Esophagus muscularis mucosa (tissue), 3 donors: ENCODE data around the gene STAC.

Source experiments
- EP300 ChIP-seq: sonication (generic); formaldehyde crosslinking; IDR thresholded peaks from one replicate; pipeline ENCODE4 v1.6.1; 2017; ENCODE audit warnings: antibody characterized with exemption
- TF ChIP-seq, protein P1 (sequence below), 3 experiments: fragments of 200-600 bp in 2 of 3; fragments of 450-650 bp in 1 of 3; sonication (generic) in 2 of 3; IDR thresholded peaks; one replicate each; pipeline ENCODE4 v1.5.1; 2017 to 2019; ENCODE audit warnings: antibody characterized with exemption in 3 of 3, mild to moderate bottlenecking in 2 of 3, moderate library complexity in 1 of 3

DNA sequence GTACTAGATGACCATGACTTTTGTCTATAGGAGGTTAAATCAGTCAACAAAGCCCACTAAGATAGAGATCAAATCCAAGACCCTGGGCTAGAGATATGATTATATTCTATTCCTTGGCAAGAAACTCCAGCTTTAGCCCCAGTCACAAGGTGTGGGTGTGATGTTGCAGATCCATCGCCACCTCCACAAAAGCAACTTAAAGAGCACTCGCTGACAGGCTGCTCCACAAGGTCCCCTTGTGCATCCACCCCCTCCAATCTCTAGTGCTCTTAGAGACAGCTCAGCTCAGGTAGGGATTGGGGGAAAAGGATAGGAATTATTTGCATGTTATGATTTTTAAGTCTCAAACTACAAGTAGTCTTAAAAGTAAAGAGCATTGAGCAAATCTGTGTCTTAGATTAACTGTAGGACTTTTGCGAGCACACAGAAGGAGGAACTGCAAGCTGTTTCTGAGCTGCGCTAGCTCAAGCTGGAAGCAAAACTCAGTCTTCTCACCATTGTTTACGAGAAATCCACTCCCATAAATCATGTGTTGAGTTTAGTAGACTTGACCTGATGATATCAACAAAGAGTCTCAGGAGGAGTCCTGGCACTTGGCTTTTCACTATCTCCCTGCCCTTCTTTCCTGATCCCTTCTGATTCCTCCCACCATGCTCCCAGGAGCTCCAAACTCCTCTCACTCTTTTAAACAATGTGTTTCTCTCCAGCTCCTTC, 177.6 kb downstream of the STAC start:
- TF ChIP-seq, protein P1, sequence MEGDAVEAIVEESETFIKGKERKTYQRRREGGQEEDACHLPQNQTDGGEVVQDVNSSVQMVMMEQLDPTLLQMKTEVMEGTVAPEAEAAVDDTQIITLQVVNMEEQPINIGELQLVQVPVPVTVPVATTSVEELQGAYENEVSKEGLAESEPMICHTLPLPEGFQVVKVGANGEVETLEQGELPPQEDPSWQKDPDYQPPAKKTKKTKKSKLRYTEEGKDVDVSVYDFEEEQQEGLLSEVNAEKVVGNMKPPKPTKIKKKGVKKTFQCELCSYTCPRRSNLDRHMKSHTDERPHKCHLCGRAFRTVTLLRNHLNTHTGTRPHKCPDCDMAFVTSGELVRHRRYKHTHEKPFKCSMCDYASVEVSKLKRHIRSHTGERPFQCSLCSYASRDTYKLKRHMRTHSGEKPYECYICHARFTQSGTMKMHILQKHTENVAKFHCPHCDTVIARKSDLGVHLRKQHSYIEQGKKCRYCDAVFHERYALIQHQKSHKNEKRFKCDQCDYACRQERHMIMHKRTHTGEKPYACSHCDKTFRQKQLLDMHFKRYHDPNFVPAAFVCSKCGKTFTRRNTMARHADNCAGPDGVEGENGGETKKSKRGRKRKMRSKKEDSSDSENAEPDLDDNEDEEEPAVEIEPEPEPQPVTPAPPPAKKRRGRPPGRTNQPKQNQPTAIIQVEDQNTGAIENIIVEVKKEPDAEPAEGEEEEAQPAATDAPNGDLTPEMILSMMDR (IDR thresholded peaks at IDR 0.05): no peak
- no peak for TF ChIP-seq EP300
